GM12878 (cell line): ENCODE results near the gene GLG1.

Source experiments
- CEBPB ChIP-seq, 2 experiments: fragments of 150-350 bp in 1 of 2; IDR thresholded peaks; 2 replicates each; pipeline ENCODE4 v1.6.1; 2012 to 2014; ENCODE audit warnings: low read depth in 2 of 2, low read length in 2 of 2, borderline replicate concordance in 1 of 2, inconsistent platforms in 1 of 2
- CTCF ChIP-seq, 3 experiments: IDR thresholded peaks in 2 of 3; conservative IDR thresholded peaks in 1 of 3; 2 replicates each; pipeline ENCODE4 v1.5.1; 2011; ENCODE audit warnings: low read depth in 3 of 3, low read length in 3 of 3, mild to moderate bottlenecking in 3 of 3, control low read depth in 2 of 3, moderate library complexity in 2 of 3, inconsistent platforms in 1 of 3, mixed read lengths in 1 of 3; ENCODE audit not compliant: control insufficient read depth in 2 of 3, insufficient read depth in 1 of 3; ENCODE audit errors: extremely low read depth in 1 of 3
- RFX5 ChIP-seq: IDR thresholded peaks from 2 replicates; pipeline ENCODE4 v1.6.1; 2011; ENCODE audit warnings: low read depth, low read length, improper control_type of control experiment
- SUZ12 ChIP-seq: fragments of 200-600 bp; sonication (generic); IDR thresholded peaks from one replicate; pipeline ENCODE4 v1.6.1; 2018; ENCODE audit warnings: antibody characterized with exemption, mild to moderate bottlenecking; ENCODE audit not compliant: unreplicated experiment
- ZBTB33 ChIP-seq: fragments of 450-650 bp; IDR thresholded peaks from 2 replicates; pipeline ENCODE4 v1.6.1; 2017; ENCODE audit warnings: mild to moderate bottlenecking

GRCh38 chr16:74497761-74498160 lies 109.2 kb downstream of the GLG1 start:
- TF ChIP-seq SUZ12 (no peak), CEBPB (IDR thresholded peaks at IDR 0.05; ENCODE audit: borderline replicate concordance in 1 of 2, low read depth in 2 of 2, low read length in 2 of 2) (no peak), CTCF (IDR thresholded peaks at IDR 0.05 in 2 of 3, conservative IDR thresholded peaks at IDR 0.05 in 1 of 3; ENCODE audit: control insufficient read depth in 2 of 3, extremely low read depth in 1 of 3, insufficient read depth in 1 of 3, low read depth in 3 of 3, low read length in 3 of 3) (no peak), RFX5 (no peak), ZBTB33 (no peak)
